Duodenal mucosa (tissue), 2 donors: ENCODE data around the gene ERBB4.
"Not testable (repeated sequence)": the region's sequence is repeated elsewhere in the genome, so short reads cannot be mapped to it uniquely, and the experiment has no call there.

Experiments
- H3K27ac ChIP-seq: one replicate; pipeline ENCODE4 v1.7.0; 2013; ENCODE audit warnings: low read depth, low read length
- H3K27me3 ChIP-seq, 2 donors: one replicate each; pipeline ENCODE4 v1.7.0; 2013; ENCODE audit warnings: low read length in 2 of 2, control low read depth in 1 of 2; ENCODE audit not compliant: insufficient read depth in 2 of 2, control insufficient read depth in 1 of 2
- H3K36me3 ChIP-seq, 2 donors: one replicate each; pipeline ENCODE4 v1.7.0; 2013; ENCODE audit warnings: low read length in 2 of 2, control low read depth in 1 of 2; ENCODE audit not compliant: insufficient read depth in 2 of 2, control insufficient read depth in 1 of 2
- H3K4me1 ChIP-seq, 2 donors: one replicate each; pipeline ENCODE4 v1.7.0; 2013; ENCODE audit warnings: low read length in 2 of 2, control low read depth in 1 of 2; ENCODE audit not compliant: insufficient read depth in 2 of 2, control insufficient read depth in 1 of 2
- H3K4me3 ChIP-seq, 2 donors: one replicate each; pipeline ENCODE4 v1.7.0; 2013; ENCODE audit warnings: low read length in 2 of 2, low read depth in 1 of 2
- H3K9ac ChIP-seq, 2 donors: one replicate each; pipeline ENCODE4 v1.7.0; 2013; ENCODE audit warnings: low read length in 2 of 2, low read depth in 1 of 2
- H3K9me3 ChIP-seq, 2 donors: one replicate each; pipeline ENCODE4 v1.7.0; 2013; ENCODE audit warnings: low read length in 2 of 2, control low read depth in 1 of 2; ENCODE audit not compliant: control insufficient read depth in 1 of 2

Gene ERBB4

DNA sequence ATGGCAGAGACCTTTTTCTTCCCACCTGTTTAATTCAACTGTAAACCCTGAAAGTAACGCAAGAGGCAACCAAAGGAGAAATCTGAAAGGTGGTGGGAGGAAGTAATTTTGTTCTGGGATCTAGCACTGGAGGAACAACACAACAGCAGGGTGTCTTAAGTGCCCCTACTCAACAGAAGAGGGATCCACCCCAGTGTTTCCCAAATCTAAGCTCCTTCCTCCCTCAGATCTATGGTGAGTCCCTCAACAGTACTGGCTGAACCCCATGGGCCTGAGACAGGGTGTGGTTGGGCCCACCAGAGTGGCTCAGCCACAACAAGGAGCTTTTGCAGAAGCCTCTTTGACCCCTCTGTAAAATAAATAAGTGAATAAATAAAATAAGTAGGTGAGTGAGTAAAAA is 790.3 kb downstream of the ERBB4 start:
- no peaks in the 10 kb centered on the region for H3K36me3 ChIP-seq
- no peak overlapping the region for H3K9ac ChIP-seq
- H3K4me1 ChIP-seq = no peaks in the 10 kb centered on the region
- H3K27ac ChIP-seq = no peak overlapping the region
- no peaks in the 10 kb centered on the region for H3K27me3 ChIP-seq
- H3K4me3 ChIP-seq = no peak overlapping the region
- no peaks in the 10 kb centered on the region for H3K9me3 ChIP-seq

DNA sequence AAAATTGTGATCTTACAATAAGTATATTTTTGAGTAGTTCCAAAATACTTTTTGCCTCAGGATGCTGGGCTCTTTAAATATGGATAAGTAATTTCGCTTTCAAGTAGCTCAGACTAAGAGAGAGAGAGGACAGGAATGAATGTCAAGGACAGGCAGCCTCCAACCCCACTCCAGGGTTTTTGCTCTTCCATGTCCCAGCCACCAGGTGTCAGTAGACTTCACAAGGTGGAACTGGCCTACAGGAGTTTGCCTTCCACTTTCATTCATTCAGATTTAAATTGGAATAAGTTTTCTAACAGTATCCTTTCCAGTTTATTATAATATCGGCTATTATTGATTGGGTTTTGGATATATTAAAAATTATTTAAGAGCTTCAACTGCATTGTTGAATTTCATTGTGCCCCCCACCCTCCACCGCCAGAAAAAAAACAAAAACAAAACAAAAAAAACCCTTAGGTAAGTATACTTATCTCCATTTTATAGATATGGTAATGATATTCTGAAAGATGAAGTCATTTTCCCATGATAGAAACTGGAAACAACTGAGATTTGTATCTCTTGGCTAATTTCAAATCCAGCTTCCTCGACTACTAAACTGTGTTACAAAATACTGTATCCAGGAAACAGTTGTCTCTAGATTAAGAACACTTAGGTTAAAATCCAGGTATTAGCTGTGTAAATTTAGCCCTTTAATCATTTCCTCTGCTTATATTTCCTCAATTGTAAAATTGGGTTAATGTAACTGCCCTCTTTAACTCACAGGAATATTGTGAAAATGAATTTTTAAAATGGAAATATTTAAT is 793.1 kb downstream of the ERBB4 start:
- no peaks in the 10 kb centered on the region for H3K27me3 ChIP-seq
- no peaks in the 10 kb centered on the region for H3K36me3 ChIP-seq
- no peak overlapping the region for H3K4me3 ChIP-seq
- no peak overlapping the region for H3K27ac ChIP-seq
- no peak overlapping the region for H3K9ac ChIP-seq
- no peaks in the 10 kb centered on the region for H3K9me3 ChIP-seq
- H3K4me1 ChIP-seq = no peaks in the 10 kb centered on the region

DNA sequence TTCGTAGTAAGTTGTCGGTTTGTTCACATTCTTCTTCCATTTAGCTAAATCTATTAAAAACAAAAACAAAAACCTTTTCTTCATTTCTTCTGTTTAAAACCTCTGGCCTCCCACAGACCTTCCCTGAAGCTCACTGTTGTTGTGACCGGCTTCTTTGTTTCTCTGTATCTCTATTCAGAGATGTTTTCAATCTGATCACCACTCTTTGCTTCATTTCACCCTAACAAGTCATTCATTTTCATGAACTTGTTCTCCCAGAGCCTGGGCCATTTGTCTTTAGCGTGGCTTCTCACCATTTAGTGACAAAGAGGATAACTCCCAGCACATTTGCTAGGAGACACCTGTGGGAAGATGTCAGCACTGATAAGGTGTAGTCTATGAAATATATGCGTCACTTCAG is 794.2 kb downstream of the ERBB4 start:
- no peak overlapping the region for H3K9ac ChIP-seq
- no peaks in the 10 kb centered on the region for H3K36me3 ChIP-seq

DNA sequence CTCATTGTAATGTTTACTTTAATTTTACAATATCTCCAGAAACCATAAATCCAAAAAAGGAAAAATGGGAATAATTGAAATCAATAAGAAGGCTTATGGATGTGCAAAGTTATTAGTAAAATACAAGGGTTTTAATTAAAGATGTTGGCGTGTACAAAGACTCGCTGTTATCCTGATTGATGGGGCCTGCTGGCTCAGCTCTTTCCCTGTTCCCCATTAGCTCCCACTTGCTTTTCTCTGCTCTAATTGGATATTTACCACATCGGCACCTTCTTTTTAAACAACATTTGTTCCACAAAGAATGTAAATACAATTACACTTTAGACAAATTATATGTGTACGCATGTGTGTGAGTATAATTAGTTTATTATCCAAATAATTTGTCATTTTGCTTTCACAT is 796.6 kb downstream of the ERBB4 start:
- Histone ChIP-seq H3K4me3 (no peak overlapping the region), H3K4me1 (no peaks in the 10 kb centered on the region), H3K36me3 (no peaks in the 10 kb centered on the region), H3K27me3 (no peaks in the 10 kb centered on the region), H3K27ac (no peak overlapping the region), H3K9ac (no peak overlapping the region), H3K9me3 (no peaks in the 10 kb centered on the region)

More for the DNA sequence above, 794.2 kb downstream of the ERBB4 start:
- Histone ChIP-seq H3K9me3 (no peaks in the 10 kb centered on the region), H3K27ac (no peak overlapping the region), H3K4me1 (no peaks in the 10 kb centered on the region), H3K4me3 (no peak overlapping the region), H3K27me3 (no peaks in the 10 kb centered on the region)

DNA sequence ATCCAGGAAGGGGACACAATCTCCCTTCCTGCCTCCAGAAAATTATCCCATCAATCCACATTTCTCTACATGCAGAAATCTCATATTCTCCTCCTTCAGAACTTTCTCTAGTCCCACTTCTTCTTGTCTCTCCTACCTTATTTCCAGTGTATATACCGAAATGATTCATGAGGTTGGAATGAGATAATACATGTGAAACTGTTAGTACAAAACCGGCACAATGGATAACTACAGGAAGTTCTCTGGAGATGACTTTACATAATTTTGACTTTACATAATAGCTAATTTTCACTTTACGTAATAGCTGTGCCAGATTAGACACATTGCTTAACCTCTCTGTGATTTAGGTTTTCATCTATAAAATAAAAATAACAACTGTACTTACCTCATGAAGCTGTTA is 801.3 kb downstream of the ERBB4 start:
- no peak overlapping the region for H3K4me3 ChIP-seq
- H3K9ac ChIP-seq = no peak overlapping the region
- H3K4me1 ChIP-seq = no peaks in the 10 kb centered on the region
- no peaks in the 10 kb centered on the region for H3K36me3 ChIP-seq
- H3K27me3 ChIP-seq = no peaks in the 10 kb centered on the region
- no peak overlapping the region for H3K27ac ChIP-seq
- no peaks in the 10 kb centered on the region for H3K9me3 ChIP-seq

DNA sequence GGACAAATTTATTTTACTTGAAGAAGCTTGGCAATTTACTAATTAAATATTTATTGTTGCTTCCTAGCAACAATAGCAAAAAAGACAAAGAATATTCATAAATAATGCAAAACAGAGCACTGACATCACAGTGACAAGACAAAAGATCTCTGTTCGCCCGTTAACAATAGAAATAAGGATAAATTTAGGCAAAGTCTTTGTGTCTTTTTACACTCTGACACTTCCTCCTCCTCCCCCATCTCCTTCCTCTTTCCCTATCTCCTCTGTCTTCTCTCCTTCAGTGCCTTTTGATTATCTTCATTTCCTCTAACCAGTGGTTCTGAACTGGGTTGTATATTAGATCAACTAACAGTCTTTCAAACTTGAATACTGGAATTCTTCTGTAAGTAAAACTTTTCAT is 808.4 kb downstream of the ERBB4 start:
- Histone ChIP-seq H3K27ac (no peak overlapping the region), H3K27me3 (no peaks in the 10 kb centered on the region), H3K36me3 (no peaks in the 10 kb centered on the region), H3K9ac (no peak overlapping the region), H3K4me3 (no peak overlapping the region), H3K4me1 (no peaks in the 10 kb centered on the region), H3K9me3 (no peaks in the 10 kb centered on the region)

DNA sequence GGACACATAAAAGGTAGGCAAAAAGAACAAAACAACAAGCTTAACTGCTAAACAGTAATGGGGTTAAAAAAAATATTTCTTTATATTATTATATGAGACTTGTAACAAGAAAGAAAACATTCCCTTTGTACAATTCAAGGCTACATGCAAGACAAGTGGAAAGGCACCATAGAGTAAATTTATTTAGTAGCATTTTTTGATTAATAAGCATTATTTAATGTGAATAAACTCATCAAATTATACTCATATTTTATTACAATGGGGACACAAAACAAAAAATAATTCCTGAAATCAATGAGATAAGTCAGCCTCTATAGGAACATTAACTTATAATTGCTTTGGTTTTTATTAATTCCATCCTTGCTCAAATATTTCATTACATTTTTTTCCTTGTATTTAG is 809.2 kb downstream of the ERBB4 start:
- H3K27ac ChIP-seq = no peak overlapping the region
- no peak overlapping the region for H3K4me3 ChIP-seq
- no peaks in the 10 kb centered on the region for H3K36me3 ChIP-seq
- H3K4me1 ChIP-seq = no peaks in the 10 kb centered on the region
- H3K9ac ChIP-seq = no peak overlapping the region
- H3K27me3 ChIP-seq = no peaks in the 10 kb centered on the region
- H3K9me3 ChIP-seq = no peaks in the 10 kb centered on the region

DNA sequence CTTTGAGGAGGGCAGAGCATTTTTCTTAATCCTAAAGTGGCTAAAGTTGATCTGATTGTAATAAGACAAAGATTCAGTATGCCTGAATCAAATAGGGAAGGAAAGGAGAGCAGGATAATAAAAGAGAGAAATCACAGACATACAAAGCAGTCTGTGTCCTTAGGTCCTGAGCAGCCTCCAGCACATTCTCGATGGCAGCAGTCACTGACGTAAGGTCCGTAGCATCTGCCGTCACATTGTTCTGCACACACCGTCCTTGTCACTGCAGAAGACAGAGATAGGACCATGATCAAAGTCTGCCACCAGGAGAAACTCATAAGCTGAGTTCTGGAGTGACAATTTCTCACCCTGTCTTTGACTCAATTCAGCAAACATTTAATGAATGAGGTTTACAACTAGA is 813.7 kb downstream of the ERBB4 start:
- Histone ChIP-seq H3K9ac (no peak overlapping the region), H3K9me3 (no peaks in the 10 kb centered on the region), H3K4me3 (no peak overlapping the region), H3K36me3 (no peaks in the 10 kb centered on the region), H3K27me3 (no peaks in the 10 kb centered on the region), H3K27ac (no peak overlapping the region), H3K4me1 (no peaks in the 10 kb centered on the region)

DNA sequence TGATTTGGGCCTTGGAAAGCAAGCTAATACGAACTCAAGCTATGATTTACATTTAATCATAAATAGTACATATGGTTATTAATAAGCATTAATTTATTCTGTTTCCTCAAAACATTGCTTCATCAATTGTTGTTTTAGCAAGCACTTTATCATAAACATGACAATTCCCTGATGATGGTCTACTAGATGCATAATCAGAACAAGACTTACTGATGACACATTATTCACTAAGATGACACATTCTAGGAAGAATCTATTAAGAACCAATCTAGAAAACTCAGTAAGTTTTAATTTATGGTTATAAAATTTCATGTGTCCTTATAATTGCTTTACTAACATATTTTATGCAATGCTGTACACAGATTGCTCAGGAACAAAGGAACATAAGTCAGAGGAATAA is 815.2 kb downstream of the ERBB4 start:
- Histone ChIP-seq H3K4me1 (no peaks in the 10 kb centered on the region), H3K27me3 (no peaks in the 10 kb centered on the region), H3K4me3 (no peak overlapping the region), H3K36me3 (no peaks in the 10 kb centered on the region), H3K27ac (no peak overlapping the region), H3K9ac (no peak overlapping the region), H3K9me3 (no peaks in the 10 kb centered on the region)

DNA sequence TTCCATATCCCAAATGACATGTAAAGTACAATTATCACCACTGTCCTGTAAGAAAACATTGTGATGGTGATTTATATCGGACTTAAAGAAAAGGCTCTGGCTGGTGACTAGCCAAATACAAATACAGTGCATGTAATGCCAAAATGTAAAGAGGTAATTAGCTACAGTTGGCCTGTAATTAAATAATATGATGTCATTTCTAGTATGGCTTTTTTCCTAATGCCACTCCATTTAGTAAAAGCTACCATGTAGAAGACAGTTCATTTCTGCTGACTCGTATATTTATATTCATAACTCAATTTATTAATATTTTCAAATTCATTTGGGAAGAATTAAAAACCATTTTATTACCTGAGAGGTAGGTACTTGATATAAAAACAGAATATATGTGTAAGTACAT is 815.7 kb downstream of the ERBB4 start:
- Histone ChIP-seq H3K9ac (no peak overlapping the region), H3K4me3 (no peak overlapping the region), H3K36me3 (no peaks in the 10 kb centered on the region), H3K4me1 (no peaks in the 10 kb centered on the region), H3K9me3 (no peaks in the 10 kb centered on the region), H3K27me3 (no peaks in the 10 kb centered on the region), H3K27ac (no peak overlapping the region)

DNA sequence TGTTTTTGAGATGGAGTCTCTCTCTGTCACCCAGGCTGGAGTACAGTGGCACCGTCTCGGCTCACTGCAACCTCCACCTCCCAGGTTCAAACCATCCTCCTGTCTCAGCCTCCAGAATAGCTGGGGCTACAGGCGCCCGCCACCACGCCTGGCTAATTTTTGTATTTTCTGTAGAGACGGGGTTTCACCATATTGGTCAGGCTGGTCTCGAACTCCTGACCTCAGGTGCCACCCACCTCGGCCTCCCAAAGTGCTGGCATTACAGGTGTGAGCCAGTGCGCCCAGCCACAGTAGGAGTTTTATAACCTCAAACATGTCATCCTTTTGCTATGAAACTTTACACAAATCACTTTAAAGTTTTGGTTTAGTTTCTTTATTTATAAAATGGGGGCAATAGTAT is 816.7 kb downstream of the ERBB4 start:
- H3K9ac ChIP-seq, H3K27me3 ChIP-seq, H3K4me1 ChIP-seq, H3K4me3 ChIP-seq, H3K27ac ChIP-seq, H3K9me3 ChIP-seq, H3K36me3 ChIP-seq: not testable (repeated sequence)
